HCT116 (cell line): ENCODE data around the gene TTLL5. TPM values are rescaled to one million over a fixed set of nuclear protein-coding genes. Genes with fewer than 3 reads are reported as not detected.

Experiments
- ATAC-seq: fragments of 200-7000 bp; cut with Tn5 transposase; 2 replicates; pipeline ENCODE4 v1.9.1; 2020; ENCODE audit warnings: mild to moderate bottlenecking, moderate library complexity
- BruUV-seq: library from RNA; stranded (reverse); fragments of 400-500 nt; replicated peaks from 2 replicates; lab custom pipeline; 2021; lab: Mats Ljungman, UMichigan
- CTCF ChIA-PET: fragments of 300-600 bp; sonication (Branson Sonifier 250); formaldehyde crosslinking; loops from one replicate; lab custom pipeline; 2021; ENCODE audit warnings: antibody characterized with exemption; lab: Charles Lee
- POLR2A ChIA-PET: fragments of 300-600, 350-600 bp; sonication (Branson Sonifier 250); formaldehyde crosslinking; loops from one replicate; lab custom pipeline; 2021; ENCODE audit warnings: antibody characterized with exemption; lab: Charles Lee
- RAD21 ChIA-PET, 2 experiments: fragments of 300-600 bp; sonication (Branson Sonifier 250); formaldehyde crosslinking; loops; one replicate each; lab custom pipeline; 2023; ENCODE audit warnings: low total read pairs in 2 of 2; ENCODE audit not compliant: uncharacterized antibody in 2 of 2, unreplicated experiment in 2 of 2, low non-redundant PET in 1 of 2; lab: Charles Lee
- DNase-seq: peaks from one replicate; pipeline ENCODE4 v3.0.0-alpha.2; 2010; ENCODE audit warnings: low read depth, low spot score
- H2AFZ ChIP-seq: fragments of 200-600 bp; shearing (Covaris generic), sonication (generic); 2 replicates; pipeline ENCODE4 v1.6.1; 2017; ENCODE audit warnings: low read depth, mixed run types, mixed read lengths, antibody characterized with exemption, low read length; ENCODE audit not compliant: poor library complexity, severe bottlenecking
- H3K27ac ChIP-seq: 2 replicates; pipeline ENCODE4 v1.5.1; 2012; ENCODE audit warnings: low read depth, low read length
- H3K27me3 ChIP-seq: fragments of 200-600 bp; sonication (generic); 2 replicates; pipeline ENCODE4 v1.6.1; 2016; ENCODE audit warnings: mixed run types, low read length, mixed read lengths; ENCODE audit not compliant: insufficient read depth
- H3K36me3 ChIP-seq, 2 experiments: fragments of 200-500 bp in 1 of 2; fragments of 200-600 bp in 1 of 2; sonication (Bioruptor generic) in 1 of 2; sonication (generic) in 1 of 2; 2 replicates each; pipeline versions ENCODE4 v1.5.1 to v1.6.1; 2014 to 2016; ENCODE audit warnings: low read length in 2 of 2, inconsistent platforms in 1 of 2, mixed read lengths in 1 of 2, mixed run types in 1 of 2; ENCODE audit not compliant: insufficient read depth in 2 of 2, control insufficient read depth in 1 of 2
- H3K4me1 ChIP-seq, 2 experiments: fragments of 200-600 bp in 1 of 2; sonication (generic) in 1 of 2; 2 replicates each; pipeline versions ENCODE4 v1.5.1 to v1.6.1; 2012 to 2017; ENCODE audit warnings: low read length in 2 of 2, inconsistent platforms in 1 of 2, mild to moderate bottlenecking in 1 of 2, mixed read lengths in 1 of 2, mixed run types in 1 of 2, moderate library complexity in 1 of 2; ENCODE audit not compliant: insufficient read depth in 2 of 2, control insufficient read depth in 1 of 2
- H3K4me2 ChIP-seq: fragments of 200-600 bp; sonication (generic); 2 replicates; pipeline ENCODE4 v1.6.1; 2017; ENCODE audit warnings: mixed run types, low read length, mixed read lengths
- H3K4me3 ChIP-seq, 2 experiments: fragments of 200-600 bp in 1 of 2; sonication (generic) in 1 of 2; replicated peaks in 1 of 2; 2 replicates each; pipeline ENCODE4 v1.5.1; 2011 to 2016; ENCODE audit warnings: low read length in 2 of 2, control low read depth in 1 of 2, low read depth in 1 of 2, mild to moderate bottlenecking in 1 of 2, mixed read lengths in 1 of 2, mixed run types in 1 of 2
- H3K79me2 ChIP-seq: fragments of 200-600 bp; sonication (generic); 2 replicates; pipeline ENCODE4 v1.6.1; 2017; ENCODE audit warnings: mild to moderate bottlenecking, mixed run types, low read length, moderate library complexity, mixed read lengths; ENCODE audit not compliant: insufficient read depth
- H3K9ac ChIP-seq: fragments of 200-600 bp; sonication (generic); 2 replicates; pipeline ENCODE4 v1.6.1; 2016; ENCODE audit warnings: low read length, mixed read lengths
- H3K9me2 ChIP-seq: fragments of 200-600 bp; sonication (generic), shearing (Covaris generic); 2 replicates; pipeline ENCODE4 v1.6.1; 2017; ENCODE audit warnings: mixed run types, mild to moderate bottlenecking, moderate library complexity; ENCODE audit not compliant: insufficient read depth
- H3K9me3 ChIP-seq, 2 experiments: fragments of 200-500 bp in 1 of 2; fragments of 200-600 bp in 1 of 2; sonication (Bioruptor generic) in 1 of 2; sonication (generic) in 1 of 2; 2 replicates each; pipeline ENCODE4 v1.6.1; 2014 to 2017; ENCODE audit warnings: low read length in 2 of 2, mixed read lengths in 2 of 2, inconsistent platforms in 1 of 2, low read depth in 1 of 2, mild to moderate bottlenecking in 1 of 2, mixed run types in 1 of 2, moderate library complexity in 1 of 2; ENCODE audit not compliant: control insufficient read depth in 1 of 2, insufficient read depth in 1 of 2
- H4K20me1 ChIP-seq: fragments of 200-600 bp; sonication (generic), shearing (Covaris generic); 2 replicates; pipeline ENCODE4 v1.6.1; 2017; ENCODE audit warnings: mixed run types, mild to moderate bottlenecking, moderate library complexity; ENCODE audit not compliant: insufficient read depth
- CBX3 ChIP-seq: IDR thresholded peaks from 2 replicates; pipeline ENCODE4 v1.6.1; 2012; ENCODE audit warnings: low read depth
- EGR1 ChIP-seq: IDR thresholded peaks from 2 replicates; pipeline ENCODE4 v1.6.1; 2012; ENCODE audit warnings: low read depth
- ELF1 ChIP-seq: IDR thresholded peaks from 2 replicates; pipeline ENCODE4 v1.6.1; 2012; ENCODE audit warnings: low read depth, borderline replicate concordance
- EZH2 ChIP-seq: fragments of 200-600 bp; sonication (generic); IDR thresholded peaks from 2 replicates; pipeline ENCODE4 v1.6.1; 2017; ENCODE audit warnings: antibody characterized with exemption, mixed run types
- EZH2phosphoT487 ChIP-seq: fragments of 200-600 bp; IDR thresholded peaks from 2 replicates; pipeline ENCODE4 v1.6.1; 2018; ENCODE audit warnings: antibody characterized with exemption, borderline replicate concordance
- FOSL1 ChIP-seq: IDR thresholded peaks from 2 replicates; pipeline ENCODE4 v1.6.1; 2012; ENCODE audit warnings: low read depth
- JUND ChIP-seq: IDR thresholded peaks from 2 replicates; pipeline ENCODE4 v1.6.1; 2012
- POLR2AphosphoS5 ChIP-seq: IDR thresholded peaks from 2 replicates; pipeline ENCODE4 v1.6.1; 2011; ENCODE audit warnings: mild to moderate bottlenecking, low read depth, low read length, moderate library complexity
- RAD21 ChIP-seq: IDR thresholded peaks from 2 replicates; pipeline ENCODE4 v1.6.1; 2012; ENCODE audit warnings: low read depth, mild to moderate bottlenecking
- SIN3A ChIP-seq: IDR thresholded peaks from 2 replicates; pipeline ENCODE4 v1.6.1; 2012; ENCODE audit warnings: low read depth
- SP1 ChIP-seq: IDR thresholded peaks from 2 replicates; pipeline ENCODE4 v1.6.1; 2012; ENCODE audit warnings: low read depth
- TCF7L2 ChIP-seq: IDR thresholded peaks from 2 replicates; pipeline ENCODE4 v1.7.0; 2011; ENCODE audit warnings: borderline replicate concordance, inconsistent platforms; ENCODE audit not compliant: insufficient read depth, insufficient read length; ENCODE audit errors: extremely low read depth
- YY1 ChIP-seq: IDR thresholded peaks from 2 replicates; pipeline ENCODE4 v1.6.1; 2011; ENCODE audit warnings: low read length, low read depth, moderate library complexity, mild to moderate bottlenecking; ENCODE audit not compliant: insufficient replicate concordance; ENCODE audit errors: extremely low read depth
- ZFX ChIP-seq: fragments of 450-650 bp; IDR thresholded peaks from 2 replicates; pipeline ENCODE4 v1.6.1; 2017
- ZNF274 ChIP-seq: fragments of 200-500 bp; sonication (Bioruptor generic); IDR thresholded peaks from 2 replicates; pipeline ENCODE4 v1.6.1; 2014; ENCODE audit warnings: mild to moderate bottlenecking, low read depth, low read length, inconsistent platforms
- intact Hi-C: fragments of 100-400 bp; cut with micrococcal nuclease; formaldehyde crosslinking; loops from 2 replicates; pipeline ENCODE4 v1.10.0; 2022
- total RNA-seq: library from RNA; stranded (reverse); gene quantifications from one replicate; pipeline ENCODE4 v1.2.1, GENCODE V29; 2021; ENCODE audit not compliant: unreplicated experiment
- TF ChIP-seq, protein P1 (sequence below), 3 experiments: fragments of 200-600 bp in 1 of 3; sonication (generic) in 1 of 3; IDR thresholded peaks in 2 of 3; conservative IDR thresholded peaks in 1 of 3; 2 replicates each; pipeline ENCODE4 v1.5.1; 2012 to 2017; ENCODE audit warnings: low read depth in 2 of 3, low read length in 2 of 3, antibody characterized with exemption in 1 of 3, borderline replicate concordance in 1 of 3, control low read depth in 1 of 3, mild to moderate bottlenecking in 1 of 3, mixed read lengths in 1 of 3, mixed run types in 1 of 3, moderate library complexity in 1 of 3; ENCODE audit not compliant: insufficient read depth in 1 of 3

Gene TTLL5
- total RNA-seq, 1 experiment from 2014 or later, result 26.2 TPM

GRCh38 chr14:75732888-75733287, 71.8 kb downstream of the TTLL5 start:
- Histone ChIP-seq H4K20me1 (no peaks in the 10 kb centered on the region), H3K36me3 (no peaks in the 10 kb centered on the region), H3K4me3 (no peak overlapping the region), H3K9ac (no peak overlapping the region), H3K27ac (no peak overlapping the region), H3K4me1 (no peaks in the 10 kb centered on the region), H3K27me3 (no peaks in the 10 kb centered on the region)
- ChIA-PET CTCF (no interaction called here), POLR2A (no interaction called here)
- intact Hi-C loops, result no loop called here
- DNase-seq, result no peak
- no TSS peak for BruUV-seq
- TF ChIP-seq ZNF274, result no peak
- TF ChIP-seq ZFX, result no peak
- no peak for TF ChIP-seq POLR2AphosphoS5
- no peak for TF ChIP-seq JUND
- no peak for TF ChIP-seq EGR1
- TF ChIP-seq SIN3A, result no peak
- TF ChIP-seq SP1, result no peak
- TF ChIP-seq, all 23 proteins: peak for 0
- RAD21 ChIA-PET, result no interaction called here
- Histone ChIP-seq H3K9me2 (no peaks in the 10 kb centered on the region), H3K4me2 (no peak overlapping the region), H3K9me3 (no peaks in the 10 kb centered on the region), H3K79me2 (no peaks in the 10 kb centered on the region), H2AFZ (no peak overlapping the region)
- ATAC-seq, result no peak

GRCh38 chr14:75734854-75735253, 73.8 kb downstream of the TTLL5 start:
- ATAC-seq, result no peak
- RAD21 ChIA-PET, result no interaction called here

More at GRCh38 chr14:75734854-75735253, 73.8 kb downstream of the TTLL5 start:
- H3K9ac ChIP-seq, result no peak overlapping the region
- no peaks in the 10 kb centered on the region for H3K4me1 ChIP-seq
- no peaks in the 10 kb centered on the region for H3K9me2 ChIP-seq
- no peaks in the 10 kb centered on the region for H3K27me3 ChIP-seq
- no peaks in the 10 kb centered on the region for H4K20me1 ChIP-seq
- H2AFZ ChIP-seq, result no peak overlapping the region
- BruUV-seq, result no TSS peak
- CTCF ChIA-PET, result no interaction called here
- H3K9me3 ChIP-seq, result no peaks in the 10 kb centered on the region
- TF ChIP-seq POLR2AphosphoS5 (no peak), CBX3 (no peak), ELF1 (no peak), YY1 (no peak), EGR1 (no peak), JUND (no peak), TCF7L2 (no peak), RAD21 (no peak), EZH2 (no peak), FOSL1 (no peak), EZH2phosphoT487 (no peak)
- TF ChIP-seq, protein P1, sequence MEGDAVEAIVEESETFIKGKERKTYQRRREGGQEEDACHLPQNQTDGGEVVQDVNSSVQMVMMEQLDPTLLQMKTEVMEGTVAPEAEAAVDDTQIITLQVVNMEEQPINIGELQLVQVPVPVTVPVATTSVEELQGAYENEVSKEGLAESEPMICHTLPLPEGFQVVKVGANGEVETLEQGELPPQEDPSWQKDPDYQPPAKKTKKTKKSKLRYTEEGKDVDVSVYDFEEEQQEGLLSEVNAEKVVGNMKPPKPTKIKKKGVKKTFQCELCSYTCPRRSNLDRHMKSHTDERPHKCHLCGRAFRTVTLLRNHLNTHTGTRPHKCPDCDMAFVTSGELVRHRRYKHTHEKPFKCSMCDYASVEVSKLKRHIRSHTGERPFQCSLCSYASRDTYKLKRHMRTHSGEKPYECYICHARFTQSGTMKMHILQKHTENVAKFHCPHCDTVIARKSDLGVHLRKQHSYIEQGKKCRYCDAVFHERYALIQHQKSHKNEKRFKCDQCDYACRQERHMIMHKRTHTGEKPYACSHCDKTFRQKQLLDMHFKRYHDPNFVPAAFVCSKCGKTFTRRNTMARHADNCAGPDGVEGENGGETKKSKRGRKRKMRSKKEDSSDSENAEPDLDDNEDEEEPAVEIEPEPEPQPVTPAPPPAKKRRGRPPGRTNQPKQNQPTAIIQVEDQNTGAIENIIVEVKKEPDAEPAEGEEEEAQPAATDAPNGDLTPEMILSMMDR (IDR thresholded peaks at IDR 0.05 in 2 of 3, conservative IDR thresholded peaks at IDR 0.05 in 1 of 3; ENCODE audit: borderline replicate concordance in 1 of 3, insufficient read depth in 1 of 3, low read depth in 2 of 3, low read length in 2 of 3), result no peak
- H3K4me2 ChIP-seq, result no peak overlapping the region
- DNase-seq, result no peak
- no peak overlapping the region for H3K27ac ChIP-seq
- H3K79me2 ChIP-seq, result no peaks in the 10 kb centered on the region
- intact Hi-C loops, result no loop called here
- H3K36me3 ChIP-seq, result no peaks in the 10 kb centered on the region
- POLR2A ChIA-PET, result no interaction called here
- H3K4me3 ChIP-seq, result no peak overlapping the region
